ENCODE measurements around the gene INPPL1. TPM values are rescaled to one million over a fixed set of nuclear protein-coding genes. Genes with fewer than 3 reads are reported as not detected.

Gene INPPL1
- total and polyA plus RNA-seq, 2 donors (not counting 3 experiments of a cell fraction or from before 2014, with no cell fraction given), result 125 to 184 TPM

DNA sequence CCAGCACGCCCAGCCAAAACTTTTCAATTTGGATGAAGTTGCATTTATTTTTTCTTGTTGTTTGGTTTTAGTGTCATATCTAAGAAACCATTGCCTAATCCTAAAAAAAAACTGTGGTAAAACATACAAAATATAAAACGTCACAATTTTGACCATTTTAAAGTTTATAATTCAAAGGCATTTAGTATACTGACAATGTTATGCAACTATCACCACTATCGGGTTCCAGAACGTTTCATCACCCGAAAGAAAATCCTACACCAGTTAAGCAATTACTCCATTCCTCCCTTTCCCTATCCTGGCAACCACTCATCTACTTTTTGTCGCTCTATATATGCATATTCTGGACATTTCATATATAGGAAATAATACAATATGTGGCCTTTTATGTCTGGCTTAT lies 49.9 kb downstream of the INPPL1 start:
- TF ChIP-seq JUN (IDR thresholded peaks at IDR 0.05; ENCODE audit: borderline replicate concordance, insufficient read depth, insufficient read length, low read depth) (no peak), EZH2 (IDR thresholded peaks at IDR 0.05; ENCODE audit: borderline replicate concordance, low read depth, low read length, severe bottlenecking) (no peak), FOS (IDR thresholded peaks at IDR 0.05; ENCODE audit: borderline replicate concordance, insufficient read depth, low read length) (no peak), GATA2 (IDR thresholded peaks at IDR 0.05; ENCODE audit: insufficient read depth, insufficient read length, low read depth, low read length) (no peak)
- Histone ChIP-seq H3K4me2 (ENCODE audit: insufficient read depth, low read length) (no peak overlapping the region), H3K9me1 (replicated peaks; ENCODE audit: control insufficient read depth, extremely low read depth, insufficient read depth, low read length) (no peaks in the 10 kb centered on the region), H3K36me3 (ENCODE audit: control insufficient read depth in 2 of 2, extremely low read depth in 1 of 2, insufficient read depth in 2 of 2, low read length in 2 of 2) (no peaks in the 10 kb centered on the region), H3K4me1 (ENCODE audit: control insufficient read depth, extremely low read depth, insufficient read depth, low read length) (no peaks in the 10 kb centered on the region), H3K79me2 (ENCODE audit: control insufficient read depth, insufficient read depth, low read length) (no peaks in the 10 kb centered on the region), H4K20me1 (replicated peaks; ENCODE audit: control insufficient read depth, extremely low read depth, insufficient read depth, low read length) (no peaks in the 10 kb centered on the region), H3K27me3 (ENCODE audit: control insufficient read depth in 2 of 2, insufficient read depth in 2 of 2, low read length in 2 of 2) (peaks cover 4% of the 10 kb centered on the region in 2 experiments), H3K4me3 (replicated peaks in 1 of 3; ENCODE audit: insufficient read depth in 1 of 3, low read depth in 1 of 3, low read length in 3 of 3) (no peak overlapping the region), H3K27ac (ENCODE audit: insufficient read depth, low read depth, low read length) (no peak overlapping the region), H3K9ac (replicated peaks; ENCODE audit: extremely low read depth, insufficient read depth, low read length) (no peak overlapping the region), H2AFZ (ENCODE audit: low read depth, low read length) (no peak overlapping the region), H3K9me3 (replicated peaks; ENCODE audit: control insufficient read depth, insufficient read depth, low read length) (no peaks in the 10 kb centered on the region)
- dilution Hi-C loops (cut with MboI; ENCODE audit: extremely low pct_ligation_motif_present, low sequenced_read_pairs), result no loop called here
- FAIRE-seq (no peak), DNase-seq (ENCODE audit: low read depth, low spot score) (no peak)
- ChIA-PET CTCF (interaction anchor here (1.4 kb wide), 1 partner anchor 156 kb away, joined by 3 read pairs; no protein-coding TSS in a partner anchor), POLR2A (no interaction called here)
- BruUV-seq (replicated peaks), result no TSS peak
- intact Hi-C loops (cut with micrococcal nuclease), result no loop called here

GRCh38 chr11:72278905-72279304 lies 54.3 kb downstream of the INPPL1 start:
- H3K9ac ChIP-seq (replicated peaks; ENCODE audit: extremely low read depth, insufficient read depth, low read length), result no peak overlapping the region
- BruUV-seq (replicated peaks), result no TSS peak
- POLR2A ChIA-PET, result no interaction called here
- no peaks in the 10 kb centered on the region for H3K9me1 ChIP-seq (replicated peaks; ENCODE audit: control insufficient read depth, extremely low read depth, insufficient read depth, low read length)
- H3K27me3 ChIP-seq (ENCODE audit: control insufficient read depth in 2 of 2, insufficient read depth in 2 of 2, low read length in 2 of 2), result peaks cover 5 to 8% of the 10 kb centered on the region in 2 experiments
- no peak overlapping the region for H3K27ac ChIP-seq (ENCODE audit: insufficient read depth, low read depth, low read length)
- H3K4me1 ChIP-seq (ENCODE audit: control insufficient read depth, extremely low read depth, insufficient read depth, low read length), result no peaks in the 10 kb centered on the region
- H3K4me3 ChIP-seq (replicated peaks in 1 of 3; ENCODE audit: insufficient read depth in 1 of 3, low read depth in 1 of 3, low read length in 3 of 3), result no peak overlapping the region
- H3K79me2 ChIP-seq (ENCODE audit: control insufficient read depth, insufficient read depth, low read length), result no peaks in the 10 kb centered on the region
- intact Hi-C loops (cut with micrococcal nuclease) (no loop called here), dilution Hi-C loops (cut with MboI; ENCODE audit: extremely low pct_ligation_motif_present, low sequenced_read_pairs) (no loop called here)
- H2AFZ ChIP-seq (ENCODE audit: low read depth, low read length), result no peak overlapping the region
- TF ChIP-seq FOS (IDR thresholded peaks at IDR 0.05; ENCODE audit: borderline replicate concordance, insufficient read depth, low read length) (peak; percentile 10), POLR2AphosphoS5 (IDR thresholded peaks at IDR 0.05; ENCODE audit: insufficient read depth, low read depth, low read length) (no peak), CTCF (IDR thresholded peaks at IDR 0.05; ENCODE audit: extremely low read depth in 1 of 2, insufficient read depth in 1 of 2, low read depth in 1 of 2, low read length in 2 of 2) (no peak)
- FAIRE-seq, result no peak
- CTCF ChIA-PET, result interaction anchor here (0.6 kb wide), 1 partner anchor 219 kb away, joined by 4 read pairs; no protein-coding TSS in a partner anchor
- no peak for DNase-seq (ENCODE audit: low read depth, low spot score)
- H3K36me3 ChIP-seq (ENCODE audit: control insufficient read depth in 2 of 2, extremely low read depth in 1 of 2, insufficient read depth in 2 of 2, low read length in 2 of 2), result no peaks in the 10 kb centered on the region
- no peaks in the 10 kb centered on the region for H4K20me1 ChIP-seq (replicated peaks; ENCODE audit: control insufficient read depth, extremely low read depth, insufficient read depth, low read length)
- H3K9me3 ChIP-seq (replicated peaks; ENCODE audit: control insufficient read depth, insufficient read depth, low read length), result no peaks in the 10 kb centered on the region
- no peak overlapping the region for H3K4me2 ChIP-seq (ENCODE audit: insufficient read depth, low read length)

Measured in endothelial cell of umbilical vein (primary cell).